K562 (cell line): ENCODE results near the gene ZNF124. TPM values are rescaled to one million over a fixed set of nuclear protein-coding genes. Genes with fewer than 3 reads are reported as not detected.

ENCODE experiments used
- ATAC-seq: fragments of 200-7000 bp; cut with Tn5 transposase; 3 replicates; pipeline ENCODE4 v1.9.1; 2020; ENCODE audit warnings: moderate library complexity
- BruUV-seq: library from RNA; stranded (reverse); fragments of 400-500 nt; replicated peaks from 2 replicates; lab custom pipeline; 2021; lab: Mats Ljungman, UMichigan
- CTCF ChIA-PET: fragments of 300-600 bp; formaldehyde crosslinking; extraction: SDS; loops from one replicate; lab custom pipeline; 2021; ENCODE audit warnings: low intra/inter-chr PET ratio; lab: Yijun Ruan, JAX
- POLR2A ChIA-PET: fragments of 300-600, 350-650 bp; sonication (Branson Sonifier 250); formaldehyde crosslinking; extraction: SDS; loops from one replicate; lab custom pipeline; 2021; ENCODE audit warnings: antibody characterized with exemption, inconsistent platforms; lab: Yijun Ruan, JAX
- DNase-seq, 4 experiments: peaks; one replicate each; pipeline versions ENCODE4 v3.0.0 to v3.0.0-alpha.2; 2011 to 2018; ENCODE audit warnings: low spot score in 3 of 4, mixed read lengths in 3 of 4; ENCODE audit errors: extremely low read depth in 1 of 4
- FAIRE-seq: peaks from 2 replicates; lab custom pipeline; 2011; peaks lifted over from hg19 to GRCh38; lab: Jason Lieb, UNC
- H2AFZ ChIP-seq: 2 replicates; pipeline ENCODE4 v1.6.0; 2011; ENCODE audit warnings: low read depth, low read length, control low read depth, inconsistent platforms
- H3K27ac ChIP-seq: fragments of 200-600 bp; 3 replicates; pipeline ENCODE4 v1.8.0; 2011; ENCODE audit warnings: low read depth, mild to moderate bottlenecking, control low read depth, inconsistent platforms, low read length, moderate library complexity, mixed read lengths; ENCODE audit errors: extremely low read depth
- H3K27me3 ChIP-seq, 2 experiments: fragments of 300-600 bp in 1 of 2; 2 replicates in 1 of 2; 3 replicates in 1 of 2; pipeline versions ENCODE4 v1.6.0 to v1.8.0; 2011; ENCODE audit warnings: inconsistent platforms in 2 of 2, low read length in 2 of 2, mild to moderate bottlenecking in 1 of 2, mixed read lengths in 1 of 2, moderate library complexity in 1 of 2; ENCODE audit not compliant: control insufficient read depth in 2 of 2, insufficient read depth in 2 of 2
- H3K36me3 ChIP-seq: fragments of 300-600 bp; 3 replicates; pipeline ENCODE4 v1.8.0; 2011; ENCODE audit warnings: mild to moderate bottlenecking, low read length, inconsistent platforms; ENCODE audit not compliant: control insufficient read depth, insufficient read depth
- H3K4me1 ChIP-seq, 2 experiments: fragments of 200-600 bp in 1 of 2; replicated peaks in 1 of 2; 2 replicates in 1 of 2; 3 replicates in 1 of 2; pipeline versions ENCODE4 v1.5.1 to v1.8.0; 2011; ENCODE audit warnings: inconsistent platforms in 2 of 2, low read length in 2 of 2, mild to moderate bottlenecking in 1 of 2, mixed read lengths in 1 of 2, moderate library complexity in 1 of 2; ENCODE audit not compliant: control insufficient read depth in 2 of 2, insufficient read depth in 2 of 2
- H3K4me2 ChIP-seq: 2 replicates; pipeline ENCODE4 v1.6.1; 2011; ENCODE audit warnings: low read length, control low read depth, inconsistent platforms, mixed read lengths; ENCODE audit not compliant: insufficient read depth
- H3K4me3 ChIP-seq: fragments of 200-600 bp; sonication (generic), shearing (Covaris generic); 2 replicates; pipeline ENCODE4 v1.5.1; 2016; ENCODE audit warnings: control low read depth, inconsistent platforms
- H3K79me2 ChIP-seq: fragments of 200-600 bp; 3 replicates; pipeline ENCODE4 v1.8.0; 2011; ENCODE audit warnings: low read length, inconsistent platforms; ENCODE audit not compliant: control insufficient read depth, insufficient read depth
- H3K9ac ChIP-seq, 2 experiments: 2 replicates each; pipeline versions ENCODE4 v1.6.0 to v1.6.1; 2011; ENCODE audit warnings: low read depth in 2 of 2, low read length in 2 of 2, control low read depth in 1 of 2, inconsistent platforms in 1 of 2, mild to moderate bottlenecking in 1 of 2, mixed read lengths in 1 of 2; ENCODE audit not compliant: insufficient read depth in 1 of 2
- H3K9me1 ChIP-seq: one replicate; pipeline ENCODE4 v1.6.0; 2011; ENCODE audit warnings: inconsistent platforms, mild to moderate bottlenecking, low read length, moderate library complexity; ENCODE audit not compliant: control insufficient read depth, insufficient read depth
- H3K9me3 ChIP-seq: replicated peaks from 2 replicates; pipeline ENCODE4 v1.5.1; 2011; ENCODE audit warnings: low read depth, low read length, inconsistent platforms; ENCODE audit not compliant: control insufficient read depth, insufficient read depth
- H4K20me1 ChIP-seq: replicated peaks from 2 replicates; pipeline ENCODE4 v1.6.1; 2011; ENCODE audit warnings: low read length, inconsistent platforms, mixed read lengths; ENCODE audit not compliant: control insufficient read depth, insufficient read depth
- BRD4 ChIP-seq: fragments of 200-600 bp; sonication (generic); IDR thresholded peaks from 2 replicates; pipeline ENCODE4 v1.6.1; 2017; ENCODE audit warnings: inconsistent platforms
- DIDO1 ChIP-seq: fragments of 450-650 bp; IDR thresholded peaks from 2 replicates; pipeline ENCODE4 v1.6.1; 2016; ENCODE audit warnings: low read depth, missing biosample characterization, missing genetic modification characterization
- EZH2 ChIP-seq: IDR thresholded peaks from 2 replicates; pipeline ENCODE4 v1.6.1; 2012; ENCODE audit warnings: low read depth, mild to moderate bottlenecking, inconsistent platforms, low read length, borderline replicate concordance
- GABPB2 ChIP-seq: fragments of 250-450 bp; sonication (Bioruptor Pico); conservative IDR thresholded peaks from 2 replicates; pipeline ENCODE4 v1.5.1; 2021; ENCODE audit warnings: mild to moderate bottlenecking
- SMARCE1 ChIP-seq: fragments of 450-650 bp; IDR thresholded peaks from 2 replicates; pipeline ENCODE4 v1.7.1; 2016; ENCODE audit warnings: mild to moderate bottlenecking
- TCFL5 ChIP-seq: fragments of 250-450 bp; sonication (Bioruptor Pico); conservative IDR thresholded peaks from 2 replicates; pipeline ENCODE4 v1.6.1; 2021; ENCODE audit warnings: mild to moderate bottlenecking, moderate library complexity, matching md5 sums
- ZNF239 ChIP-seq: fragments of 250-450 bp; sonication (Bioruptor Pico); IDR thresholded peaks from 2 replicates; pipeline ENCODE4 v1.4.0; 2020; ENCODE audit warnings: mild to moderate bottlenecking
- ZNF41 ChIP-seq: fragments of 250-450 bp; sonication (Bioruptor Pico); conservative IDR thresholded peaks from 2 replicates; pipeline ENCODE4 v1.4.0; 2020; ENCODE audit warnings: mild to moderate bottlenecking
- ZNF75A ChIP-seq: fragments of 450-650 bp; formaldehyde crosslinking; IDR thresholded peaks from 2 replicates; pipeline ENCODE4 v1.4.0; 2020; ENCODE audit warnings: mild to moderate bottlenecking
- WGBS: fragments of 100-300 bp; shearing (Covaris generic); methylation state at CpG from one replicate; pipeline ENCODE4 v1.1.6; 2016; ENCODE audit warnings: low coverage, mixed read lengths; ENCODE audit not compliant: insufficient coverage; ENCODE audit errors: missing lambda C conversion rate; 5-methylcytosine and 5-hydroxymethylcytosine counted together
- in situ Hi-C: fragments of 300-500 bp; cut with MboI; formaldehyde crosslinking; loops from 4 replicates; pipeline ENCODE4 v1.15.0; 2018; ENCODE audit warnings: inconsistent platforms, mixed read lengths
- intact Hi-C: fragments of 100-400 bp; cut with micrococcal nuclease; formaldehyde crosslinking; loops from 2 replicates; pipeline ENCODE4 v1.14.2; 2022
- polyA plus RNA-seq, 8 experiments: library from polyadenylated mRNA; depleted of rRNA in 4 of 8; stranded (reverse) in 5 of 8; unstranded in 3 of 8; fragments of >200 nt; fragmentation: Nextera tagmentation in 2 of 8; fragmentation: Illumina TruSeq in 1 of 8; extraction: Ambion mirVana in 2 of 8; extraction: Trizol in 1 of 8; gene quantifications; 2 replicates each; pipeline versions ENCODE4 v1.2.1 to v1.2.3, GENCODE V29; 2011 to 2014; ENCODE audit warnings: inconsistent platforms in 1 of 8, missing spikeins in 1 of 8
- total RNA-seq, 7 experiments: library from RNA; depleted of rRNA in 6 of 7; stranded (reverse); fragments of >200 nt in 6 of 7; fragmentation: Illumina TruSeq in 2 of 7; extraction: Trizol in 2 of 7; gene quantifications; 2 replicates each; pipeline versions ENCODE4 v1.2.1 to v1.2.3, GENCODE V29; 2011 to 2021; ENCODE audit warnings: low replicate concordance in 1 of 7
- TF ChIP-seq, protein P1 (sequence below): fragments of 450-650 bp; formaldehyde crosslinking; IDR thresholded peaks from 2 replicates; pipeline ENCODE4 v1.4.0; 2022; ENCODE audit warnings: mild to moderate bottlenecking, moderate library complexity

ZNF124 gene
- total and polyA plus RNA-seq, 9 of the 15 experiments (the other 6 are each of a cell fraction or from before 2014, with no cell fraction given), result 7.6 to 71.5 (median 20.2) TPM

DNA sequence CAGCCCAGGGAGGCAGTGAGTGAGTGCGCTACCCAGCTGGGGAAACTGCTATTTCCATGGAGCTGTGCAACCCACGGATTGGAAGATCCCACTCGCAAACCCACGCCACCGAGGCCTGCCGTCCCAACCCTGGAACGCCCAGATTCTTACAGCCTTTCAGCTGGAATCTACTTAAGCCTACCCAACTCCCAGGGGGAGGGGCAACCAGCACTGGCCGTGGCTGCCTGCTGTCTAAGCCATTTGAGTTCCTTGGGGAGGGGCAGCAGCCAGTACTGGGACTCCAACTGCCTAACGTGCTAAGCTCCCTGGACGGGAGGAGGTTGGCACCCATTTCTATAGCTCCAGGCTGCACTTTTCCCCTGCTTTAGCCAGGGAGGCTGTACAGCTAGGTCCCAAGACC, 40.6 kb downstream of the ZNF124 start:
- H4K20me1 ChIP-seq, result no peaks in the 10 kb centered on the region
- ChIA-PET CTCF (no interaction called here), POLR2A (no interaction called here)
- H3K36me3 ChIP-seq, result peaks cover 4% of the 10 kb centered on the region; the same call in 1 of the 3 replicates
- peaks cover 9% of the 10 kb centered on the region for H3K79me2 ChIP-seq
- H3K9ac ChIP-seq, result no peak overlapping the region
- in situ Hi-C loops, result no loop called here
- H3K27ac ChIP-seq, result no peak overlapping the region
- no peaks in the 10 kb centered on the region for H3K4me1 ChIP-seq
- no peaks in the 10 kb centered on the region; the same call in 1 of the 2 replicates for H3K9me3 ChIP-seq
- H3K27me3 ChIP-seq, result no peaks in the 10 kb centered on the region
- no peak overlapping the region for H2AFZ ChIP-seq
- 84% methylated on average over 9 of the region's 10 CpGs for WGBS
- no TSS peak for BruUV-seq
- TF ChIP-seq, protein P1, sequence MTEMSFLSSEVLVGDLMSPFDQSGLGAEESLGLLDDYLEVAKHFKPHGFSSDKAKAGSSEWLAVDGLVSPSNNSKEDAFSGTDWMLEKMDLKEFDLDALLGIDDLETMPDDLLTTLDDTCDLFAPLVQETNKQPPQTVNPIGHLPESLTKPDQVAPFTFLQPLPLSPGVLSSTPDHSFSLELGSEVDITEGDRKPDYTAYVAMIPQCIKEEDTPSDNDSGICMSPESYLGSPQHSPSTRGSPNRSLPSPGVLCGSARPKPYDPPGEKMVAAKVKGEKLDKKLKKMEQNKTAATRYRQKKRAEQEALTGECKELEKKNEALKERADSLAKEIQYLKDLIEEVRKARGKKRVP (CRISPR knock-in tag), result no peak
- TF ChIP-seq SMARCE1 (no peak), GABPB2 (CRISPR knock-in tag) (no peak), TCFL5 (CRISPR knock-in tag) (no peak), ZNF75A (CRISPR knock-in tag) (no peak), EZH2 (no peak), ZNF41 (CRISPR knock-in tag) (no peak), BRD4 (no peak), ZNF239 (no peak), DIDO1 (tag) (no peak)
- no peaks in the 10 kb centered on the region for H3K9me1 ChIP-seq
- FAIRE-seq, result no peak
- no peak overlapping the region for H3K4me2 ChIP-seq
- no peak overlapping the region for H3K4me3 ChIP-seq
- no peak for DNase-seq
- ATAC-seq, result no peak
- intact Hi-C loops, result no loop called here
